AG08396 (cell line): ENCODE data around the gene TMEM271.
"Not testable (repeated sequence)": the region's sequence is repeated elsewhere in the genome, so short reads cannot be mapped to it uniquely, and the experiment has no call there.

Experiments used
- DNase-seq: peaks from one replicate; pipeline ENCODE4 v3.0.0; 2012; ENCODE audit warnings: low spot score, mixed read lengths

Gene TMEM271

DNA sequence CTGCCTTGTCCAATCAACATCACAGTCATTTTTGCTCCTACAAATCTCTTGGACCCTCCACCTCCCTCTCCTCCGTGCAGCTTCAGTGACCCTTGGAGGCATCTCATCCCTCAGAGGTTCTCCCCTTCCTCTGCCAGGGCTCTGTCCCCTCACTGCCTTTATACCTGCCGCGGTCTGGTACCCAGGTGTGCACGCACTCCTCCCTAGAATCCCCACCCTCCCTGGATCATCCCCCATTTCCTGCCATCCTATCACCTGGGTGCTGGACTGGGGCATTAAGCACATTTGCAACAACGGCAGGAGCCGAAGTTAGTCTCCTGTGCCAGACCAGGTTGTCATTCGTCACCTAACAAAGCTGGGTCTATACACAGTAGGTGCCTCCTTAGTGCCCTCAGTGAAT, 10.1 kb downstream of the TMEM271 start:
- DNase-seq: no peak

GRCh38 chr4:565614-566013, 10.5 kb downstream of the TMEM271 start:
- not testable (repeated sequence) for DNase-seq

GRCh38 chr4:562458-562857, 13.6 kb downstream of the TMEM271 start:
- not testable (repeated sequence) for DNase-seq

DNA sequence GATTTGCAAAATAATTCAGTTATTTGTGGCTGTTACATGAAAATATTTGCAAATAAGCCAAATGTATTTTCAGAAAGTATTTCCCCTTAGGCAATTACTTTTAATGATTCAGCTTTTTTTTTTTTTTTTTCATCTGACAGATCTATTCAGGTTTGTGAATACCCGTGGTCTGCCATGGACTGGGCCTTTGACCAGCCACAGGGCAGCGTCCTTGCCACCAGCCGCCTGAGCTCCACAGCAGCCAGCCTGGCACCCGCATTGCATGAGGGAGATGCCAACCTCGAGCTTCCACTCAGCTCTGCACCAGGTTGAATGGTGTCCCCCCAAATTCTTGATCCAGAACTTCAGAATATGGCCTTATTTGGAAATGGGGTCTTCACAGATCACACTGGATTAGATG, 14.7 kb downstream of the TMEM271 start:
- DNase-seq: no peak

- DNase-seq: no peak
Measured at GRCh38 chr4:560731-561291, 15.3 kb downstream of the TMEM271 start.

- DNase-seq: no peak
Measured at GRCh38 chr4:560061-560460, 16.0 kb downstream of the TMEM271 start.

DNA sequence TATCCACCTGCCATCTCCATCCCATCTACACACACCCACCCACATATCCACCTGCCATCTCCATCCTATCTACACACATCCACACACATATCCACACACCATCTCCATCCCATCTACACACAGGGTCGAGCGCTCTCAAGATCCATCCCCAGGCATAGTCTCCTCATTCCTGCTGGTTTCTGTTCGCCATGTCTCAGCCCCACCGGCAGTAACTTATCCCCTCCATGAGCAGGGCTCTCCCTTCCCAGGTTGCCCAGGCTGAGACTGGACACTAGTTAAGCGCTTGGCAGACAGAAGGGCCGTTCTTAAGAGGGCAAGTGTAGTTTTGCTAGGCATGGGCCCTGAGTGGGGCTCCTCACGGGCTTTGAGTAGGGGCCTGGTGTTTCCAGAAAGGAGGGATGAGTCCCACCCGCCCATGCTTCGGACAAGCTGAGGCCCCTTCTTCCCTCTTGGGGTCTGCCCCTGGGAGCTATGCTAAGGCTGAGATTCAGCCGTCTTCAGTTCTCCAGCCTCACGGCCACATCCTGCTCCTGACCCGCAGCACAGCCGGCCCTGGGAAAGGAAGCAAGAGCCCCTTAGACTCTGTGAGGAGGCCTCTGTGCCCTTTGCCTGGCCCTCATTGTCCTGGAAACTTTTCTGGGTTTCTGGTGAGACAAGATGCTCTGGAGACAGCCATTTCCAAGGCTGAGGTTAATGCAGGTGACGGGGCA, 20.4 kb downstream of the TMEM271 start:
- no peak for DNase-seq

DNA sequence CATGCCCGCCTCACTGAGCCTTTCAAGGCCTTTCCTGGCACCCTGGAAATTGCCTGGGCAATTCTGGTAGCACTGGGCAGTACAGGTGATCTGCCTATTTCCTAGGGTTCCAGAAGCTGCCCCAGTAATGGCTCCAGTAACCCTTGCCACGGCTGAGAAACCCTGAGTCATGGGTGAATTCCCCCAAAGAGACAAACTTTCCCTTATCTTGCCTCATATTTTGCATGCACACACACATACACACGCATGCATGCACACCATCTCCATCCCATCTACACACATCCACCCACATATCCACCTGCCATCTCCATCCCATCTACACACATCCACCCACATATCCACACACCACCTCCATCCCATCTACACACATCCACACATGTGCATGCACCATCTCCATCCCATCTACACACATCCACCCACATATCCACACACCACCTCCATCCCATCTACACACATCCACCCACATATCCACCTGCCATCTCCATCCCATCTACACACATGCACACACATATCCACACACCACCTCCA, 21.2 kb downstream of the TMEM271 start:
- DNase-seq: not testable (repeated sequence)

GRCh38 chr4:552019-552418, 24.1 kb downstream of the TMEM271 start:
- DNase-seq: no peak

DNA sequence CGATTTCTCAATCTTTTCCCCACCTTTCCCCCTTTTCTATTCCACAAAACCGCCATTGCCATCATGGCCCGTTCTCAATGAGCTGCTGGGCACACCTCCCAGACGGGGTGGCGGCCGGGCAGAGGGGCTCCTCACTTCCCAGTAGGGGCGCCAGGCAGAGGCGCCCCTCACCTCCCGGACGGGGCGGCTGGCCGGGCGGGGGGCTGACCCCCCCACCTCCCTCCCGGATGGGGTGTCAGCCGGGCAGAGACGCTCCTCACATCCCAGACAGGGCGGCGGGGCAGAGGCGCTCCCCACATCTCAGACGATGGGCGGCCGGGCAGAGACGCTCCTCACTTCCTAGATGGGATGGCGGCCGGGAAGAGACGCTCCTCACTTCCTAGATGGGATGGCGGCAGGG, 25.8 kb downstream of the TMEM271 start:
- not testable (repeated sequence) for DNase-seq

GRCh38 chr4:548976-549375, 27.1 kb downstream of the TMEM271 start:
- DNase-seq: no peak

DNA sequence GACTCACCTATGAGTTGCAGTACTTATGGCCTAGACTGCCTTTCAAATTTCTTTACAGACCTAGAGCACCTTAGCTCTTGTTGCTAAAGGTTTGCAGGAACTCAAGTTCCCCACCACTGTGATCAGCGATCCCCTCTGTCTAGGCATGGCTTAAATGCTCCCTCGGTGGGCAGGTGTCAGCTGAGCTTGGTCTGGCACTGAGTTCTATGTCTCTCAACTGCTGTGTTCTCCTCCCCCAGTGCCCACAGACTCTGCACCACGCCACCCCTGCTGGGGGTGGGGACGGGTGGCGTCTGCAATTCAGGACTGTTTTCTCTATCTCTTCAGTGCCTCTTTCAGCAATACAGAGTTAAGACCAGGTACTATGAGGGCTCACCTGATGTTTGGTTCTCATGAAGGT, 30.5 kb downstream of the TMEM271 start:
- DNase-seq: no peak

DNA sequence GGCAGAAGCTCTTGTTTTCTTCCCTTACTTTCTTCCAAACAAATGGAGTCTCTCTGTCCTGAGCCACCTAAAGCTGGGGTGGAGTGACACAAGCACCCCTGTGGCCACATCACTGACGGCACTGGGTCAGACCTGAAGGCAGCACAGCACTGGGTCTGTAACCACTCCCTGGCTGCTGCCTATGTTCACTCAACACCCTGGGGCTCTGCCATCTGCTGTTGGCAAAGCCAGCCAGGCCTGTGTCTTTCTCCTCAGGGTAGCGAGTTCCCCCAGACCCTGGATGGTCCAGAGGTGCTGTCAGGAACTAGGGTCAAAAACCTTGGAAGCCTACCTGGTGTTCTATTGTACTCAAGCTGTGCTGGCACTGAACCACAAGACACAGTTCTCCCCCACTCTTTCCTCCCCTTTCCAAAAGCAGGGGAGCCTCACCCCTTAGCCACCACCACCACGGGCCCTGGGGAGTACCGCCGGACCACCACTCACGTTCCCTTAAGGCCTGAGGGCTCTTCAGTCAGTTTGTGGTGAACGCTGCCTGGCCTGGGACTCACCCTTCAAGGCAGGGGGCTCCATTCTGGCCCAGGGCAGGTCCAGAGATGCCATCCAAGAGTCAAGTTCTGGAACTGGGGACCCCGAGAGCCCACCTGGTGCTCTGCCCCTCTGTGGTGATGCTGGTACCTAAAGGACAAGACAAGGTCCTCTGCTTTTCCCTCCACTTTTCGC, 31.5 kb downstream of the TMEM271 start:
- no peak for DNase-seq

- DNase-seq: no peak
Measured at GRCh38 chr4:541271-541670, 34.8 kb downstream of the TMEM271 start.

DNA sequence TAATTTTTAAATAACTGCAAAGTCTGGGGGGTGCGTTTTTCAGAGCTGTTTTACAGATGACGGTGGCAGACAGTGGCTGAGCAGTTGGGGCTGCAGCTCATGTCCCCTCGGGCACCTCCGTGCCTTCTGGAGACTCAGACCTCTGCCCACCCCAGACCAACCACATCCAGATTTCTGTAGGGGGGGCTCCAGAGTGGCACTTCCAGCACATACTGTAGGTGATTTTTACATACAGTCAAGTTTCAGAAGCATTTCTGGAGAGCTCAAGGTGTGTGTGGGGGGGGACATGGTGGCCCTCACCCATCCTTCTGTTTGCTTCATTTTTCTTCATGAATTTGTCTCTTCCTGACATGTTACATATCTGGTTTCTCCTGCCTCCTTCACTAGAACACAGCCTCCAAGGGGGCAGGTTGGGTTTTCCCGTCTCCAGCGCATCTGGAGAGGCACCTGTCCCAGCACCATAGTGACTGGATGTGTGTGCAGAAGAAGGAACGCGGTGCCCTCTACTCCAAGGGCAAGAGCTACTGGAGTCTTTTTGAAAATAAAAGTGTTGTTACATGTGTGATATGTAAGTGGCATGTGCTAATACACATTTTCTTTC, 37.5 kb downstream of the TMEM271 start:
- DNase-seq: no peak

- DNase-seq: no peak
Measured at GRCh38 chr4:537436-538264, 38.4 kb downstream of the TMEM271 start.

- DNase-seq: no peak
Measured at GRCh38 chr4:536351-536972, 39.6 kb downstream of the TMEM271 start.

GRCh38 chr4:535924-536281, 40.2 kb downstream of the TMEM271 start:
- no peak for DNase-seq

GRCh38 chr4:535181-535923, 40.7 kb downstream of the TMEM271 start:
- DNase-seq: no peak

- DNase-seq: no peak
Measured at GRCh38 chr4:534576-535151, 41.4 kb downstream of the TMEM271 start.
